Activated CD4-positive, alpha-beta T cell treated with anti-CD3 and anti-CD28 coated beads, Interleukin-2, amount 10 ng/mL, durations not matched to agents 24 days and 14 days (primary cell): ENCODE data around the gene FSIP1. TPM values are rescaled to one million over a fixed set of nuclear protein-coding genes. Genes with fewer than 3 reads are reported as not detected.

Source experiments
- DNase-seq: peaks from one replicate; pipeline ENCODE4 v3.0.0; 2022
- H3K27ac Mint-ChIP-seq: one replicate; pipeline ENCODE4 v1.8.0; 2022; ENCODE audit warnings: mild to moderate bottlenecking, mixed read lengths
- H3K27me3 Mint-ChIP-seq: one replicate; pipeline ENCODE4 v1.8.0; 2022; ENCODE audit warnings: mixed read lengths
- H3K36me3 Mint-ChIP-seq: one replicate; pipeline ENCODE4 v1.8.0; 2022; ENCODE audit warnings: low read depth, mild to moderate bottlenecking, mixed read lengths
- H3K4me1 Mint-ChIP-seq: one replicate; pipeline ENCODE4 v1.8.0; 2021; ENCODE audit warnings: mixed read lengths
- H3K4me3 Mint-ChIP-seq: one replicate; pipeline ENCODE4 v1.8.0; 2022; ENCODE audit warnings: mild to moderate bottlenecking, moderate library complexity, mixed read lengths
- H3K9me3 Mint-ChIP-seq: one replicate; pipeline ENCODE4 v1.8.0; 2021; ENCODE audit warnings: mixed read lengths
- intact Hi-C: fragments of 100-400 bp; cut with micrococcal nuclease; formaldehyde crosslinking; loops from one replicate; pipeline ENCODE4 v1.15.1; 2023
- total RNA-seq: library from RNA; stranded (reverse); gene quantifications from 2 replicates; pipeline ENCODE4 v1.2.3, GENCODE V29; 2022

Gene FSIP1
- total RNA-seq, 1 donor from 2014 or later: 0.37 TPM

DNA sequence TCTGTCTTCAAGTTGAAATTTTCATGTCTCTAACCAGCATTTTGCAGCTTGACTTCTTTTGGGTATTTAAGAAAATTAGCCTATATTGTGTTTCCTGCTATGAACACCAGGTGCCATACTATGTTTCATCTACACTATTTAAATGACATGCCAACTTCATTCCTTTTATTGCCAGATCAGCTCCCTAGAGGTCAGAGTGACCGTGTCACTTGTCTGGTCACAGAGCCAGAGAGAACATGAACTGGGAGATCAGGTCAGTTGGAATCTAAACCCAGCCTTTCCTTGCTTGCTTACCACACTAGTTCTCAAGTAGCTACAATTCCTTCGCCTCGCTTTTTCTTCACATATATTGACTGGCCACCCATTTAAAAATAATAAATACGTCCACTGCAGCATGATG is 114.2 kb downstream of the FSIP1 start:
- Mint-ChIP-seq H3K9me3 (no peaks in the 10 kb centered on the region), H3K36me3 (no peaks in the 10 kb centered on the region), H3K4me3 (no peak overlapping the region), H3K4me1 (no peaks in the 10 kb centered on the region), H3K27me3 (peaks cover 34% of the 10 kb centered on the region), H3K27ac (no peak overlapping the region)
- intact Hi-C loops: no loop called here
- DNase-seq: no peak

DNA sequence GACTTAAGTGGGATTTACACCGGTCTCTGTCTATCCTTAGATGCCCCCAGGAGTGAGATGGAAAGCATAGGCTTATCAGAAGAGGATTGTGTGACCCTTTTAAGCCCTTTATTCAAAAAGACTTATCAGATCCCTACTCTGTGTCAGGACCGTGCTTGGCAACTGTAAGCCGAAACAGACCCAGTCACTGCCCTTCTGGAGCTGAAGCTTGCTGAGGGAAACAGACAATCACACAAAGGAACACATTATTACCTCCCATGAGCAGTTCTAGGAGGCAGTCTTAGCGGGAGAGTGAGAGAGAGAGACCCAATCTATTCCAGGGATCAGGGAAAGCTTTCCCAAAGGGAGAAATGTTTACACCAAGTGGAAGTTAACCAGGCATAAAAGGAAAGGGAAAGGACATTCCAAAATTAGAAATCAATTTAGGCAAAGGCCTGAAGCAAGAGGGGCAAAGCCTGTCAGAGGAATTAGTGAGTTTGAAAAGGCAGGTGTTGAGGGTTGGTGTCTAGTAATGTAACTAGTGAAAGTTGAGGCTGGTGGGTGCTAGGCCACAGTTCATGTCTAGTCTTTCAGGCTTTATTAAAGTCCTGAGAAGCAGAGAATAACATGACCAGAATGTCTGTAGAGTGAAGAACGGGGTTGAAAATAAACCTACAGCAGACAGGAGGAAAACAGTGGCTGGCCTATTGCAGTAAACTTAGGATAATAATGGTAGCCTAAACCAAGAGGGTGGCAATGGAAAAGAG is 115.1 kb downstream of the FSIP1 start:
- Mint-ChIP-seq H3K27ac (no peak overlapping the region), H3K27me3 (peaks cover 31% of the 10 kb centered on the region), H3K4me3 (no peak overlapping the region), H3K36me3 (no peaks in the 10 kb centered on the region), H3K4me1 (no peaks in the 10 kb centered on the region), H3K9me3 (no peaks in the 10 kb centered on the region)
- intact Hi-C loops: no loop called here
- DNase-seq: no peak

DNA sequence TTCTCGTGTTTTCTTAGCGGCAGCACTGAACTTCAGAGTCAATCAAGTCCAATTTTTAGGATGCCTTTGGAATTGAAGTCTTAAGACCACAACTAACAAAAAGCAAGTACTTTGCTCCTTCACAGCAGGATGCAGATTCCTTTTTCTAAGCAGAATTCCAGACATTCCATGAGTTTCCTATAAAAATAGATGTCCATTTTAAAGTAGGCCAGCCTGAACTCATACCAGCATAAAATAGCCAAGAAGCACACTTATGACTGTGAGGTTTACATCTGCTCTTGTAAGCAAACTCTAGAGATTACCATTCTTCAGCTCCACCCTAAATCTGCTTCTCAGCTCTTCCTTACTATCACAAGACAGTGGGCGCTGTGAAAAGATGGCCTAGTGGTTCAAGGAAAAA is 116.0 kb downstream of the FSIP1 start:
- H3K4me1 Mint-ChIP-seq: no peaks in the 10 kb centered on the region
- H3K27me3 Mint-ChIP-seq: peaks cover 32% of the 10 kb centered on the region
- H3K9me3 Mint-ChIP-seq: no peaks in the 10 kb centered on the region
- intact Hi-C loops: no loop called here
- no peak overlapping the region for H3K4me3 Mint-ChIP-seq
- DNase-seq: no peak
- H3K27ac Mint-ChIP-seq: no peak overlapping the region
- H3K36me3 Mint-ChIP-seq: no peaks in the 10 kb centered on the region

DNA sequence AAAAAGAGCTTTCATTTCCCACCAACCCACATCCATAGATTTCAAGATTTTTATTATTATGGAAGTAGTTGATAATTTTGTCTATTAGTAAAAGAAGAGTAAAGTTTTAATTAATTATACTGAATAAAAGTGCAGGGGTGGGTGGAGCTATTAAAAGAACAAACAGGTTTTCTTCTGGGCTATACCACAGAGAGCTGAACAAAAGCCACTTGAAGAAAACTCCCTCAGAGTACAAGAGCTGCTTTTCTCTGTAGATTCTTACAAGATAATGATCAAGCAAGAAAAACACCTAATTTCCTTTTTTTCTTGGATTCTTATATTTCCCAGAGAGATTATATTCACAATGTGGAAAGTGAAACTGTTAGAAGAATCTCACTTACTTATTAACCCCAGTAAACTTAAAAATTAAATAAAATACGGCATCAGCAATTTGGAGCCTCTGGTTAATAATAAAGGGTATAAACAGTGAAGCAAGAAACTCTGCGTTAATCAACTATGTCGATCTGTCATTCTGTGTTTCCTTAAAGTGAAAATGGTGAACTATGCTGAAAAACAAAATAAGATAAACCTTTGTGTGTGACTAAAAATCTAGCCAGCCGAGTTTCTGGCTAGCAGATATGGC is 116.9 kb downstream of the FSIP1 start:
- Mint-ChIP-seq H3K27me3 (peaks cover 29% of the 10 kb centered on the region), H3K4me1 (no peaks in the 10 kb centered on the region), H3K9me3 (no peaks in the 10 kb centered on the region), H3K36me3 (no peaks in the 10 kb centered on the region), H3K27ac (no peak overlapping the region), H3K4me3 (no peak overlapping the region)
- intact Hi-C loops: no loop called here
- DNase-seq: no peak

DNA sequence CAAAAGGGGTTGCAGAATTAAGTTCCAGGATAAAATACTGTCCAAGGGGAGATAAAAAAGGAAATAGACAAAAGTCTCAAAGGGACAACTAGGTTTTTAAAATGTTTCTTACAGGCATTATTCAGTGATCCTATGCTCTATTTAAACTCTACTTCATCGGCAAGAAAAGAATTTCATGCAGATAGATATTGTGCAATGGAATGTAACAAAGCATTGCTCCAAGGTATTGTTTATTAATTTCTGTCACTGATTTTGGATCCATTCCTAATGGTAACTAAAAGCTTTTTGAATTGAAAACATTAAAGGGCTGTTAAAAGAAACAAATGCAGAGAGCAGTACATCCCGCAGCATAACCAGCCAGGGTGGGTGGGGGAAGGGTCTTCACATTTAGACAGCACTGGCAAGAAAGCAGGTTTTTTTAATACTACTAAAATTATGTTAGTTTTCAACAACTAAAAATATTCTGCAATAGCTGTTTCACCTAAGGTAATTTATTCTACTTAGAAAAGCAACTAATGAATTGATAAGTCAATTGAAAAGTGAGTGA is 118.9 kb downstream of the FSIP1 start:
- H3K4me3 Mint-ChIP-seq: no peak overlapping the region
- no peaks in the 10 kb centered on the region for H3K36me3 Mint-ChIP-seq
- intact Hi-C loops: no loop called here
- H3K4me1 Mint-ChIP-seq: no peaks in the 10 kb centered on the region
- H3K27ac Mint-ChIP-seq: no peak overlapping the region
- H3K27me3 Mint-ChIP-seq: peaks cover 36% of the 10 kb centered on the region
- peaks cover 2% of the 10 kb centered on the region for H3K9me3 Mint-ChIP-seq
- no peak for DNase-seq

DNA sequence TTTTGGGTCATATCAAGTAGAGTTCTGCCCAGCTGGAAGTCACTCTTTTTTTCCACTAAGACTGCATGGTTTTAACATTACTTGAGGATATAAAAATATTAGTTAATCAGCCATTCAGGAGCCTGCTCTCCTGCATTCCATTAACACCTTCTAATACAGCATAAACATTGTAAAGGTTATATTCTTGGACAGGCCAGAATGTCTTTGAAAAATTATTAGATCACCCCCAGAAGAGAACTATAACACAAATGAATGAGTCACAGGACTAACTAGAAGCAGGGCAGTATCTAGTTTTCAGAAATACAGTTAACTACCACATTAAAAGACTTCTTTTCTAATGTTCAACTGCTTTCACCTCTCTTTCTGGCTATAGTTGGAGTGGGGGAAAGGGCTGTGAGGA is 120.9 kb downstream of the FSIP1 start:
- no peak overlapping the region for H3K4me3 Mint-ChIP-seq
- intact Hi-C loops: no loop called here
- H3K36me3 Mint-ChIP-seq: no peaks in the 10 kb centered on the region
- peaks cover 38% of the 10 kb centered on the region for H3K27me3 Mint-ChIP-seq
- DNase-seq: no peak
- no peak overlapping the region for H3K27ac Mint-ChIP-seq
- H3K9me3 Mint-ChIP-seq: peaks cover 8% of the 10 kb centered on the region
- H3K4me1 Mint-ChIP-seq: no peaks in the 10 kb centered on the region

DNA sequence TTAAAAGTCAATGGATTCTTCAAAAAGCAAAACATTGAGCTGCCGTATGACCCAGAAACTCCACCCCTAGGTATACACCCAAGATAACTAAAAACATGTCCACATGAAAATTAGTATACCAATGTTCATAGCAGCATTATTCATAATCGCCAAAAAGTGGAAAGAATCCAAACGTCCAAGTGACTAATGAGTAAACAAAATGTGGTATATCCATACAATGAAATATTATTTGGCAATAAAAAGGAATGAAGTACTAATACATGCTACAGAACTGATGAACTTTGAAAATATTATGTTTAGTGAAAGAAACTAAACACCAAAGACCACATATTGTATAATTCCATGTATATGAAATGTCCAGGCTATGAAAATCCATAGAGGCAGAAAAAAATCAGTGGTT is 123.9 kb downstream of the FSIP1 start:
- no peak overlapping the region for H3K4me3 Mint-ChIP-seq
- peaks cover 8% of the 10 kb centered on the region for H3K9me3 Mint-ChIP-seq
- intact Hi-C loops: no loop called here
- no peak for DNase-seq
- no peak overlapping the region for H3K27ac Mint-ChIP-seq
- H3K4me1 Mint-ChIP-seq: no peaks in the 10 kb centered on the region
- H3K36me3 Mint-ChIP-seq: no peaks in the 10 kb centered on the region
- H3K27me3 Mint-ChIP-seq: peaks cover 38% of the 10 kb centered on the region

DNA sequence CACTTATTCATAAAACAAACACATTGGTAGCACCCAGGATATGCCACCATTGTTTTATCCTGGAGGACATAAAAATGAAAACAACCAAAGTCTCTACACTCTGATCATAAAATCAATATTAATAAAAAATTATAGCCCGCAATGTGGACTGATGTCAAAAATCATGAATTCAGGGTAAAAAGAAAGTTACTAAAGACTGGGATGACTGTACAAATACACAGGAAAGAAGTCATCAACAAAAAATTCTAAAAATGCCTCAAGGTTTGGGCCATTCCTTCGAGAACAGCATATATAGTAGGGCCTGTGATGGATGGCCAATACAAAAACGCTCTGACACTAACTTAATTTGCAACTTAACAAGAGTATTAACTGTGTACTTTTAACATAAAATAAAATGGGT is 125.0 kb downstream of the FSIP1 start:
- DNase-seq: no peak
- intact Hi-C loops: no loop called here
- peaks cover 33% of the 10 kb centered on the region for H3K27me3 Mint-ChIP-seq
- no peaks in the 10 kb centered on the region for H3K36me3 Mint-ChIP-seq
- no peaks in the 10 kb centered on the region for H3K4me1 Mint-ChIP-seq
- H3K27ac Mint-ChIP-seq: no peak overlapping the region
- H3K4me3 Mint-ChIP-seq: no peak overlapping the region
- peaks cover 8% of the 10 kb centered on the region for H3K9me3 Mint-ChIP-seq

DNA sequence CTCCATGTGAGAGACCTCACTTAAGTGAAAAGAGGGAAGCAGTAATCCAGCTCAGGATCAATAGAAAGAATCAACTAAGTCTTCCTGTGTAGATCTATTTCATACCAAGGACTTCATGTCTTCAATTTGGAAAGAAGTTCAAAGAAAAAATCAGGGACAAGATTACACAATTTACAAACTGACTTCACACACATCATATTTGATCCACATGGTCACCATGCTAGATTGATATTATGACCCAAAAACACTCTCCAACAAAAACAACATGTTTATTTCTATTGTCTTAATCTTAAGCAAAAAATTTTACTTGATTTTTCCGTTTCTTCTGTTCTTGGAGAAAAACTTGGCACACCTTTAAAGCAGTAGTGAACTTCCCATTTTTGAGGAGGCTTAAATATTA is 125.5 kb downstream of the FSIP1 start:
- Mint-ChIP-seq H3K27ac (no peak overlapping the region), H3K4me3 (no peak overlapping the region), H3K9me3 (peaks cover 8% of the 10 kb centered on the region), H3K36me3 (no peaks in the 10 kb centered on the region), H3K4me1 (no peaks in the 10 kb centered on the region), H3K27me3 (peaks cover 28% of the 10 kb centered on the region)
- DNase-seq: no peak
- intact Hi-C loops: no loop called here

DNA sequence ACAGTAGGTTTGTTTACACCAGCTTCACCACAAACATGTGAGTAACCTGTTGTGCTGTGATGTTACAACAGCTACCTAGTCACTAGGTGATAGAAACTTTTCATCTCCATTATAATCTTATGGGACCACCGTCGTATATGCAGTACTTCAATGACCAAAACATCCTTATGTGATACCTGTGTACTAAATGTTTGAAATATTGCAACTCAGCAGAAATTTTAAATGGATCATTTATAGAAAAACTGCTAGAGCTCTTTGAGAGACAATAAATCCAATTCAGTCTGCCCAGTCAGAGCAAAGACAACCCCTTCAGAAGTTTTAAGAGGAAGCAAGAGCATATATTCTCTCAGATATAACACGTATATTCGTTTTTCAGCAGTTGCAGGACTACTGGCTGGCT is 128.3 kb downstream of the FSIP1 start:
- no peak for DNase-seq
- H3K36me3 Mint-ChIP-seq: no peaks in the 10 kb centered on the region
- no peak overlapping the region for H3K27ac Mint-ChIP-seq
- H3K9me3 Mint-ChIP-seq: peaks cover 8% of the 10 kb centered on the region
- no peaks in the 10 kb centered on the region for H3K4me1 Mint-ChIP-seq
- H3K27me3 Mint-ChIP-seq: peaks cover 34% of the 10 kb centered on the region
- intact Hi-C loops: no loop called here
- H3K4me3 Mint-ChIP-seq: no peak overlapping the region

DNA sequence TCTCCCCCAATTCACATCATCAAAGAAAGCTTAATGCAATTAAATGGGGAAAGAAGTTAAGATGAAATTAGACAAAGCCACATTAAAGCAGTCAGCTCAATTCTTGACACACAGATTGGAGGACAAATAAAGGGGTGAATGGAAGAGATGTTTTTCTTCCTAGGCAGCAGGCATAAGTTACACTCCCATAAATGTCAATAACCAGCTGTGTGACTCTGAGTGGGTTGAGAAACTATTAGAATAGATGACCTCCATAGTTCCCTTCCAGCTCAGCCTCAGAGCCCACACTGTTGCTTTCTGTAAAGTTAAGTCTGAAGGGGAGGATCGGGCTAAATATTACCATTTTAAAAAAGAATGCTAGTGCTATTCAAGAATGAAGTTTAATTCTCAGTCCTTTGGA is 130.8 kb downstream of the FSIP1 start:
- H3K27ac Mint-ChIP-seq: no peak overlapping the region
- H3K4me1 Mint-ChIP-seq: no peaks in the 10 kb centered on the region
- H3K36me3 Mint-ChIP-seq: no peaks in the 10 kb centered on the region
- DNase-seq: no peak
- H3K4me3 Mint-ChIP-seq: no peak overlapping the region
- intact Hi-C loops: no loop called here
- no peaks in the 10 kb centered on the region for H3K9me3 Mint-ChIP-seq
- H3K27me3 Mint-ChIP-seq: peaks cover 33% of the 10 kb centered on the region

DNA sequence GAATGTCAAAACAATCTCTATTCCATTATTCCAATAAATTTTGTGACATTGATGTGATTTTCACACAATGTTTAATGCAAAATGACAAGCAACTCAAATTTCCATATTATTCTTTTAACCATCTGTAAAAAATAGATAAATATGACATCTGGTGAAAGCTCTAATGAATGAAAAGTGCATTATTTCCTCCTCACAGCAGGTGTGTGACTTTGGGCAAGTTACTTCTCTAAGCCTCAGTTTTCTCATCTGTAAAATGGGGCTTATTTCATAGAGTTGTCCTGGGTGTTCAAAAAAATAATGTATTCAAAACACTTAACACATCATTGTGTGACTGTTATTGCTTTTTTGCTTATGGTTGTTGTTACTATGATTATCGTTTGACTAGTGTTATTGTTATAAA is 131.3 kb downstream of the FSIP1 start:
- intact Hi-C loops: no loop called here
- Mint-ChIP-seq H3K4me1 (no peaks in the 10 kb centered on the region), H3K9me3 (no peaks in the 10 kb centered on the region), H3K36me3 (no peaks in the 10 kb centered on the region), H3K4me3 (no peak overlapping the region), H3K27me3 (peaks cover 31% of the 10 kb centered on the region), H3K27ac (no peak overlapping the region)
- no peak for DNase-seq

DNA sequence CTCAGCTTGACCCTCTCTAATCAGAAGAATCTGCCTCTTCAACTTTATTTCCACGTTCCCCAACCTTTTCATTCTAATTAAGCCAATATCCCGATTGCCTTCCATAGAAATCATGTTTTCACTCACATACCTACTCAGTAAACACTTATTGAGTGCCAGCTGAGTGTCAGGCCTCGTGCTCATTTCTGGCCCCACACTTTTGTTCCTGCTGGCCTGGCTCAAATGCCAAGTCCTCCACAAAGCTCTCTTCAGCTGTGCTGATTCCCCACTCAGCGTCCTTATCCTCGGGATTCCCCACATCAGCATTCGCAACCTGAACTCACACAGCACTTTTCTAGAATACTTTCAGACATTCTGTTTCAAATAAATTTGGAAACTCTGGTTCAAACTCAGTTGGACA is 132.9 kb downstream of the FSIP1 start:
- Mint-ChIP-seq H3K4me1 (no peaks in the 10 kb centered on the region), H3K9me3 (no peaks in the 10 kb centered on the region), H3K4me3 (no peak overlapping the region), H3K36me3 (no peaks in the 10 kb centered on the region), H3K27me3 (peaks cover 24% of the 10 kb centered on the region), H3K27ac (no peak overlapping the region)
- DNase-seq: no peak
- intact Hi-C loops: no loop called here

DNA sequence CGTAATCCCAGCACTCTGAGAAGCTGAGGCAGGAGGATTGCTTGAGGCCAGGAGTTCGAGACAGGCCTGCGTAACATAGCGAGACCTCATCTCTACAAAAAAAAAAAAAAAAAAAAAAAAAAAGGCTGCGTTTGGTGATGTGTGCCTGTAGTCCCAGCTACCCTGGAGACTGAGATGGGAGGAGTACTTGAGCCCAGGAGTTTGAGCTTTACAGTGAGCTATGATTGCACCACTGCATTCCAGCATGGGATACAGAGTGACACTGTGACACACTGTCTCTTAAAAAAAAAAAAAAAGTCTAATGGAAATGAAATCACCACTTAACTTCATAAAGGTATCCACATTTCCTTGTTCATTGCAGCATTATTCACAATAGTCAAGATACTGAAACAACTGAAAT is 136.2 kb downstream of the FSIP1 start:
- Mint-ChIP-seq H3K9me3 (no peaks in the 10 kb centered on the region), H3K27ac (no peak overlapping the region), H3K4me3 (no peak overlapping the region), H3K36me3 (no peaks in the 10 kb centered on the region), H3K27me3 (peaks cover 17% of the 10 kb centered on the region), H3K4me1 (peaks cover 20% of the 10 kb centered on the region)
- intact Hi-C loops: no loop called here
- no peak for DNase-seq

DNA sequence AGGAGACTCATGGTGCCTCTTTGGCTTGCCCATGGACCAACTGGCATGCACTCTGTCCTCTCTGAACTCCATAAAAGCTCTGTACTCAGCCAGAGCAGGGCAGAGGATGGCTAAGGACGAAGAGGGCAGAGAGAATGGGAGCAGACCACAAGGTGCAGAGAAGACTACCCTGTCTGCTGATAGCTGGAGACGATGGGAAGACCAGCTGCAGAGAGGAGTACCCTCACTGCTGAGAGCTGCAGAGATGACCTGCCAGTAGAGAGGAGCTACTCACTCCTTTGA is 136.7 kb downstream of the FSIP1 start:
- Mint-ChIP-seq H3K27ac (no peak overlapping the region), H3K36me3 (no peaks in the 10 kb centered on the region), H3K9me3 (no peaks in the 10 kb centered on the region), H3K27me3 (peaks cover 15% of the 10 kb centered on the region), H3K4me1 (peaks cover 21% of the 10 kb centered on the region), H3K4me3 (no peak overlapping the region)
- DNase-seq: no peak
- intact Hi-C loops: no loop called here
